Stimulated activated naive CD8-positive, alpha-beta T cell treated with anti-CD3 and anti-CD28 coated beads, Interleukin-15, Interleukin-2, amounts not matched to agents 100 ng/mL and 50 ng/mL, for 24 hours (primary cell): ENCODE results near the gene PFN4.
A peak's percentile ranks its signal among the peaks of the same experiment; 100 is the strongest.
"Not testable (repeated sequence)": the region's sequence is repeated elsewhere in the genome, so short reads cannot be mapped to it uniquely, and the experiment has no call there.

Experiments
- H3K27ac Mint-ChIP-seq: one replicate; pipeline ENCODE4 v1.8.0; 2021; ENCODE audit warnings: mild to moderate bottlenecking, mixed read lengths
- H3K27me3 Mint-ChIP-seq: one replicate; pipeline ENCODE4 v1.8.0; 2021; ENCODE audit warnings: mixed read lengths
- H3K36me3 Mint-ChIP-seq: one replicate; pipeline ENCODE4 v1.8.0; 2021; ENCODE audit warnings: low read depth, mixed read lengths
- H3K4me1 Mint-ChIP-seq: one replicate; pipeline ENCODE4 v1.8.0; 2021; ENCODE audit warnings: low read depth, mixed read lengths
- H3K4me3 Mint-ChIP-seq: one replicate; pipeline ENCODE4 v1.8.0; 2021; ENCODE audit warnings: mild to moderate bottlenecking, mixed read lengths
- H3K9me3 Mint-ChIP-seq: one replicate; pipeline ENCODE4 v1.8.0; 2021; ENCODE audit warnings: mixed read lengths

Gene PFN4

GRCh38 chr2:24123922-24124580 lies 917 bp upstream of the PFN4 start:
- H3K4me1 Mint-ChIP-seq = peaks cover 15% of the 10 kb centered on the region
- H3K36me3 Mint-ChIP-seq = no peaks in the 10 kb centered on the region
- H3K4me3 Mint-ChIP-seq = peak overlapping the region; percentile 80
- H3K27me3 Mint-ChIP-seq = no peaks in the 10 kb centered on the region
- peak overlapping the region; percentile 83 for H3K27ac Mint-ChIP-seq
- H3K9me3 Mint-ChIP-seq = no peaks in the 10 kb centered on the region

DNA sequence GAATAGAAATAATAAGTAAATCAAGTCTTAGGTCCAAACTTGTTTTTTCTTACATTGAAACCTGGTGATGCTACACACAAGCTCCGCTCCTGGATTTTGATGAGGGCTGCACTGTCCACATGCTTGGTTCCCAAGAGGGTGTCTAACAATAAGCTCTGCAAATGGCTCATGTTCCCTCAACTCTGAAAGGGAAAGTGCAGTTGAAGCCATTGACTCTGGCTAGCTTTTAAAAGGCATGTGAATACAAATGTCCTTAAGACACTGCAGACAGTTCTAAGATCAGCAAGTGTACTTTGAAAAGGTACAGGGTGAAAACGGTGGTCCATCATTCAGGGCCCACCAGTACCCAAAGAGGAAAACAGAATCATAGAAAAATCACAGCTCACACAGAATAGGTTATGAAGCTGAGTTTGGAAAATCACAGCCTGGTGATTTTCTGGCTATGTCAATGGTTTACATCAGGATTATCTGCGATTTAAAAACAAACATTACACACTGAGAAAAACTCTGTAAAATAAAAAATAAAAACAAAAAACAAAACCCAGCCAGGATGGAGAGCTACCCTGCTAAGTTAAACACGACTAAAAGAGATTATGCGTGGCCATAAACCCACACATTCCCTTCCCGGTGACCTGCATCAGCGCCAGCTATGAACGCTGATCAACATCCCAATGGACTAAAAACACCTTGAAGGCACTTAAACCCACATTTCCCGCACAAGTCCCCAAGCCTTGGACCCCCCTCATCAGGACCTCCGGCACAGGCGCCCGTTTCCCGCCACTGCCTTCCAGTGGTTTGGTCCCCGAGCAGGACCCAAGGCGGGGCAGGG lies 554 bp downstream of the PFN4 start:
- peaks cover 15% of the 10 kb centered on the region for H3K4me1 Mint-ChIP-seq
- H3K27me3 Mint-ChIP-seq = no peaks in the 10 kb centered on the region
- peak overlapping the region; percentile 87 for H3K27ac Mint-ChIP-seq
- peak overlapping the region; percentile 77 for H3K4me3 Mint-ChIP-seq
- H3K36me3 Mint-ChIP-seq = no peaks in the 10 kb centered on the region
- no peaks in the 10 kb centered on the region for H3K9me3 Mint-ChIP-seq

DNA sequence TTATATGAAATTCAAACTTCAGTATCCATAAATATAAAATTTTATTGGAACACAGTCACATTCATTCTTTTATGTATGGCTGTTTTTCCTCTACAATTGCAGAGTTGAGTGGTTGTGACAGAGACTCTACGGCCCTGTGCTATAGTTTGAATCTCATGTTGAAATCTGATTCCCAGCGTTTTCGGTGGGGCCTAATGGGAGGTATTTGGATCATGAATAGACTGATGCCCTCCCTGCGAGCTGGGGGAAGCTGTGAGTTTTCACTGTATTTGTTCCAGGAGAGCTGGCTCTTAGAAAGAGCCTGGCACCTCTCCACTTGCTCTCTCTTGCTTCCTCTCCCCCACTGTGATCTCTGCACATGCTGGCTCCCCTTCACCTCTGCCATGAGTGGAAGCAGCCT lies 1.7 kb downstream of the PFN4 start:
- H3K4me1 Mint-ChIP-seq = peaks cover 15% of the 10 kb centered on the region
- no peaks in the 10 kb centered on the region for H3K36me3 Mint-ChIP-seq
- H3K9me3 Mint-ChIP-seq = no peaks in the 10 kb centered on the region
- no peak overlapping the region for H3K27ac Mint-ChIP-seq
- H3K27me3 Mint-ChIP-seq = no peaks in the 10 kb centered on the region
- H3K4me3 Mint-ChIP-seq = no peak overlapping the region

- Mint-ChIP-seq H3K9me3 (no peaks in the 10 kb centered on the region), H3K27ac (no peak overlapping the region), H3K27me3 (no peaks in the 10 kb centered on the region), H3K4me3 (no peak overlapping the region), H3K36me3 (no peaks in the 10 kb centered on the region), H3K4me1 (peaks cover 15% of the 10 kb centered on the region)
Observed at GRCh38 chr2:24121066-24121465, 2.1 kb downstream of the PFN4 start.

- Mint-ChIP-seq H3K27ac (no peak overlapping the region), H3K4me1 (peaks cover 6% of the 10 kb centered on the region), H3K4me3 (no peak overlapping the region), H3K36me3 (no peaks in the 10 kb centered on the region), H3K9me3 (no peaks in the 10 kb centered on the region), H3K27me3 (no peaks in the 10 kb centered on the region)
Observed at GRCh38 chr2:24117902-24118301, 5.2 kb downstream of the PFN4 start.

GRCh38 chr2:24115057-24115456 lies 8.1 kb downstream of the PFN4 start:
- no peak overlapping the region for H3K4me3 Mint-ChIP-seq
- no peaks in the 10 kb centered on the region for H3K9me3 Mint-ChIP-seq
- H3K27me3 Mint-ChIP-seq = no peaks in the 10 kb centered on the region
- H3K4me1 Mint-ChIP-seq = no peaks in the 10 kb centered on the region
- no peak overlapping the region for H3K27ac Mint-ChIP-seq
- H3K36me3 Mint-ChIP-seq = no peaks in the 10 kb centered on the region

GRCh38 chr2:24111407-24111901 lies 11.7 kb downstream of the PFN4 start:
- H3K27me3 Mint-ChIP-seq = no peaks in the 10 kb centered on the region
- no peaks in the 10 kb centered on the region for H3K36me3 Mint-ChIP-seq
- no peak overlapping the region for H3K27ac Mint-ChIP-seq
- H3K4me1 Mint-ChIP-seq = no peaks in the 10 kb centered on the region
- no peak overlapping the region for H3K4me3 Mint-ChIP-seq
- peaks cover 23% of the 10 kb centered on the region for H3K9me3 Mint-ChIP-seq

GRCh38 chr2:24110660-24111303 lies 12.4 kb downstream of the PFN4 start:
- Mint-ChIP-seq H3K4me1 (no peaks in the 10 kb centered on the region), H3K27me3 (no peaks in the 10 kb centered on the region), H3K4me3 (no peak overlapping the region), H3K9me3 (peaks cover 27% of the 10 kb centered on the region), H3K36me3 (no peaks in the 10 kb centered on the region), H3K27ac (no peak overlapping the region)

DNA sequence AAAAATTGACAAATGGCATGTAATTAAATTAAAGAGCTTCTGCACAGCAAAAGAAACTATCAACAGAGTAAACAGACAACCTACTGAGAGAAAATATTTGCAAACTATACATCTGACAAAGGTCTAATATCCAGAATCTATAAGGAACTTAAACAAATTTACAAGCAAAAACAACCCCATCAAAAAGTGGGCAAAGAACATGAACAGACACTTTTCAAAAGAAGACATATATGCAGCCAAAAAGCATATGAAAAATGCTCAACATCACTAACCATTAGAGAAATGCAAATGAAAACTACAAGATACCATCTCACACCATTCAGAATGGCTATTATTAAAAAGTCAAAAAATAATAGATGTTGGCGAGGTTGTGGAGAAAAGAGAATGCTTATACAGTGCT lies 13.7 kb downstream of the PFN4 start:
- H3K27me3 Mint-ChIP-seq, H3K36me3 Mint-ChIP-seq, H3K4me3 Mint-ChIP-seq, H3K27ac Mint-ChIP-seq, H3K4me1 Mint-ChIP-seq: not testable (repeated sequence)
- peaks cover 27% of the 10 kb centered on the region for H3K9me3 Mint-ChIP-seq

- Mint-ChIP-seq H3K36me3 (no peaks in the 10 kb centered on the region), H3K27me3 (no peaks in the 10 kb centered on the region), H3K9me3 (peaks cover 27% of the 10 kb centered on the region), H3K4me1 (no peaks in the 10 kb centered on the region), H3K27ac (no peak overlapping the region), H3K4me3 (no peak overlapping the region)
Observed at GRCh38 chr2:24107336-24107735, 15.8 kb downstream of the PFN4 start.

DNA sequence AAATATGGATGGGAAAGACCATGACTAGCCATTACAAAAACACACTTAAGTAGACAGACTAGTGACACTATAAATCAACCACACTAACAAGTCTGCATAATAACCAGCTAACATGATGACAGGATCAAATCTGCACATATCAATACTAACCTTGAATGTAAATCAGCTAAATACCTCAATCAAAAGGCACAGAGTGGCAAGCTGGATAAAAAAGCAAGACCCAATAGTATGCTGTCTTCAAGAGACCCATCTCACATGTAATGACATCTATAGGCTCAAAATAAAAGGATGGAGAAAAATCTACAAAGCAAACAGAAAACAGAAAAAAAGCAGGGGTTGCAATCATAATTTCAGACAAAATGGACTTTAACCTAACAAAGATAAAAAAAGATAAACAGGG lies 16.3 kb downstream of the PFN4 start:
- Mint-ChIP-seq H3K27ac (no peak overlapping the region), H3K9me3 (peaks cover 27% of the 10 kb centered on the region), H3K27me3 (no peaks in the 10 kb centered on the region), H3K4me3 (no peak overlapping the region), H3K36me3 (peaks cover 4% of the 10 kb centered on the region), H3K4me1 (no peaks in the 10 kb centered on the region)

- H3K36me3 Mint-ChIP-seq = peaks cover 5% of the 10 kb centered on the region
- H3K27ac Mint-ChIP-seq = no peak overlapping the region
- H3K9me3 Mint-ChIP-seq = peaks cover 27% of the 10 kb centered on the region
- H3K27me3 Mint-ChIP-seq = no peaks in the 10 kb centered on the region
- no peak overlapping the region for H3K4me3 Mint-ChIP-seq
- H3K4me1 Mint-ChIP-seq = no peaks in the 10 kb centered on the region
Observed at GRCh38 chr2:24105816-24106215, 17.3 kb downstream of the PFN4 start.

DNA sequence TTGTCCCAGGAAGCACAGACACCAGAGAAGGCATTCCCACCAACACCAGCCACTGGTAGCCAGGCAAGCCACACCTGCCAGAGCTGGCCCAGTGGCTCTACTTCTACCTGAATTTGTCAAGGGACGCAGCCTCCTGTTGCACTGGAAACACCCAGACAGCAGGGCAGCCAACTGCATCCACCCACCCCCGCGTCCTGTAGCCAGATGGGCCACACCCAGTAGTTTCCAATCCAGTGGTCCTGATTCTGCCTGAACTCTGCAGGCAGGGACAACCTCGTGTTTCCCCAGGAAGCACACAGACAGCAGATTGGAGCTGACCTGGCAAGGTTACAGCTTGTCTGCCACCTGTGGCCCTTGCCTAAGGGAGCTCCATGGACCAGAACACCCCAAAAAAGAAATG lies 18.2 kb downstream of the PFN4 start:
- no peak overlapping the region for H3K4me3 Mint-ChIP-seq
- H3K27me3 Mint-ChIP-seq = no peaks in the 10 kb centered on the region
- peaks cover 14% of the 10 kb centered on the region for H3K36me3 Mint-ChIP-seq
- H3K27ac Mint-ChIP-seq = no peak overlapping the region
- peaks cover 27% of the 10 kb centered on the region for H3K9me3 Mint-ChIP-seq
- H3K4me1 Mint-ChIP-seq = no peaks in the 10 kb centered on the region

DNA sequence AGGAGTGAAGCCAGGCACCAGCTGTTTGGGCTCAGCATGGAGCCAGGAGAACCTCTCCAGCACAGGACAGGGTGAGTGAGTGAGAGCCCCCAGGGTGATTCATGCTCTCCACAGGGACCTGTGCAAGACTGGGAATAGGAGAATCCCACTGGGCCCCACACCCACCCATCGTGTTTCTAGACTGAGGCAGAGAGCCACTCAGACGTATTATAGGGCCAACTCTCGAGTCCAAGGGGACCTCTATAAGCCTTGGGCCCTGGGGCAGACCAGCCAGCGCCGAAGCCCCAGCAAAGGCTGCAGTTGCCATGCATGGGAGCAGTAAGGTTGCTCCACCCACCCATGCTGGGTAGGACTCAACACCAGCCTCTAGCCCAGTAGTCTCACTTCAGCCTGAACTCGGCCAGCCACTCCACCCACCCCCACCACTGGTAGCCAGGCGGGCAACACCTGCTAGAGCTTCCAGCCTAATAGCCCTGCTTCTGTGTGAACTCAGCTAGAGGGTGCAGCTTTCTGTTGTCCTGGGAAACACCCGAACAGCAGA lies 19.0 kb downstream of the PFN4 start:
- peaks cover 14% of the 10 kb centered on the region for H3K36me3 Mint-ChIP-seq
- no peak overlapping the region for H3K4me3 Mint-ChIP-seq
- H3K27me3 Mint-ChIP-seq = no peaks in the 10 kb centered on the region
- no peaks in the 10 kb centered on the region for H3K4me1 Mint-ChIP-seq
- H3K9me3 Mint-ChIP-seq = peaks cover 25% of the 10 kb centered on the region
- H3K27ac Mint-ChIP-seq = no peak overlapping the region

GRCh38 chr2:24102677-24103076 lies 20.5 kb downstream of the PFN4 start:
- Mint-ChIP-seq H3K36me3 (peaks cover 14% of the 10 kb centered on the region), H3K27ac (no peak overlapping the region), H3K4me3 (no peak overlapping the region), H3K27me3 (no peaks in the 10 kb centered on the region), H3K4me1 (no peaks in the 10 kb centered on the region), H3K9me3 (peaks cover 17% of the 10 kb centered on the region)
